Neural cell (in vitro differentiated cells): ENCODE data around the gene SSC5D. TPM values are rescaled to one million over a fixed set of nuclear protein-coding genes. Genes with fewer than 3 reads are reported as not detected.

Source experiments
- H2AFZ ChIP-seq: fragments of 200-600, 300-800 bp; sonication (generic), shearing (Covaris generic); 2 replicates; pipeline ENCODE4 v1.6.0; 2014; ENCODE audit warnings: low read depth, mild to moderate bottlenecking, antibody characterized with exemption, low read length, moderate library complexity
- H3F3A ChIP-seq: fragments of 200-600 bp; shearing (Covaris generic); 2 replicates; pipeline ENCODE4 v1.6.1; 2016; ENCODE audit warnings: mild to moderate bottlenecking, moderate library complexity, mixed read lengths, antibody characterized with exemption, low read length; ENCODE audit not compliant: insufficient read depth, poor library complexity, severe bottlenecking
- H3K27ac ChIP-seq: fragments of 200-600, 300-800 bp; sonication (generic), shearing (Covaris generic); 2 replicates; pipeline ENCODE4 v1.5.1; 2014; ENCODE audit warnings: mild to moderate bottlenecking, low read length, moderate library complexity
- H3K27me3 ChIP-seq: fragments of 300-800, 200-600 bp; sonication (generic), shearing (Covaris generic); 2 replicates; pipeline ENCODE4 v1.6.0; 2014; ENCODE audit warnings: mild to moderate bottlenecking, low read depth, low read length, moderate library complexity; ENCODE audit not compliant: insufficient read depth
- H3K36me3 ChIP-seq: fragments of 300-800, 200-600 bp; sonication (generic), shearing (Covaris generic); 2 replicates; pipeline ENCODE4 v1.5.1; 2014; ENCODE audit warnings: mild to moderate bottlenecking, antibody characterized with exemption, low read length, moderate library complexity; ENCODE audit not compliant: insufficient read depth
- H3K4me2 ChIP-seq: fragments of 300-800, 200-600 bp; sonication (generic), shearing (Covaris generic); 2 replicates; pipeline ENCODE4 v1.6.0; 2014; ENCODE audit warnings: mild to moderate bottlenecking, low read length
- H3K4me3 ChIP-seq: fragments of 300-800, 200-600 bp; sonication (generic), shearing (Covaris generic); 2 replicates; pipeline ENCODE4 v1.5.1; 2014; ENCODE audit warnings: mild to moderate bottlenecking, low read length, moderate library complexity
- H3K79me2 ChIP-seq: fragments of 200-600 bp; shearing (Covaris generic); replicated peaks from 2 replicates; pipeline ENCODE4 v1.6.0; 2014; ENCODE audit warnings: mild to moderate bottlenecking, low read length, moderate library complexity; ENCODE audit not compliant: insufficient read depth
- H3K9ac ChIP-seq: fragments of 300-800, 200-600 bp; sonication (generic), shearing (Covaris generic); 2 replicates; pipeline ENCODE4 v1.6.1; 2016; ENCODE audit warnings: mild to moderate bottlenecking, low read length, mixed read lengths
- H3K9me2 ChIP-seq: fragments of 200-600 bp; shearing (Covaris generic); 2 replicates; pipeline ENCODE4 v1.6.1; 2016; ENCODE audit warnings: mild to moderate bottlenecking, low read length, mixed read lengths; ENCODE audit not compliant: insufficient read depth
- H3K9me3 ChIP-seq: fragments of 200-600, 300-800 bp; sonication (generic), shearing (Covaris generic); 2 replicates; pipeline ENCODE4 v1.6.1; 2016; ENCODE audit warnings: mild to moderate bottlenecking, mixed run types, low read length, moderate library complexity, mixed read lengths
- H4K20me1 ChIP-seq: fragments of 200-600 bp; shearing (Covaris generic); 2 replicates; pipeline ENCODE4 v1.6.1; 2016; ENCODE audit warnings: mild to moderate bottlenecking, mixed run types; ENCODE audit not compliant: insufficient read depth
- EP300 ChIP-seq: fragments of 450-650 bp; conservative IDR thresholded peaks from 2 replicates; pipeline ENCODE4 v1.6.1; 2014; ENCODE audit warnings: antibody characterized with exemption, mild to moderate bottlenecking, moderate library complexity; ENCODE audit not compliant: poor library complexity, severe bottlenecking
- EZH2 ChIP-seq: fragments of 200-600, 300-800 bp; shearing (Covaris generic), sonication (generic); IDR thresholded peaks from 2 replicates; pipeline ENCODE4 v1.6.1; 2014; ENCODE audit warnings: antibody characterized with exemption, low read length, borderline replicate concordance, mild to moderate bottlenecking; ENCODE audit not compliant: insufficient read depth, poor library complexity, severe bottlenecking
- MXI1 ChIP-seq: fragments of 450-650 bp; conservative IDR thresholded peaks from 2 replicates; pipeline ENCODE4 v1.6.1; 2014; ENCODE audit warnings: antibody characterized with exemption, mild to moderate bottlenecking; ENCODE audit not compliant: poor library complexity, severe bottlenecking
- POLR2AphosphoS5 ChIP-seq: IDR thresholded peaks from 2 replicates; pipeline ENCODE4 v1.6.1; 2012
- RAD21 ChIP-seq: fragments of 450-650 bp; conservative IDR thresholded peaks from 2 replicates; pipeline ENCODE4 v1.6.1; 2014; ENCODE audit warnings: antibody characterized with exemption, mild to moderate bottlenecking, moderate library complexity
- SMC3 ChIP-seq: fragments of 450-650 bp; conservative IDR thresholded peaks from 2 replicates; pipeline ENCODE4 v1.6.1; 2014; ENCODE audit warnings: antibody characterized with exemption, mild to moderate bottlenecking, moderate library complexity; ENCODE audit not compliant: poor library complexity
- TAF1 ChIP-seq: IDR thresholded peaks from 2 replicates; pipeline ENCODE4 v1.6.1; 2012; ENCODE audit warnings: low read depth
- polyA plus RNA-seq: library from polyadenylated mRNA; depleted of rRNA; stranded (reverse); fragments of >200 nt; gene quantifications from 2 replicates; pipeline ENCODE4 v1.2.3, GENCODE V29; 2014
- TF ChIP-seq, protein P1 (sequence below): fragments of 450-650 bp; IDR thresholded peaks from 2 replicates; pipeline ENCODE4 v1.5.1; 2014; ENCODE audit warnings: antibody characterized with exemption, mild to moderate bottlenecking, moderate library complexity; ENCODE audit not compliant: poor library complexity, severe bottlenecking
- TF ChIP-seq, protein P2 (sequence below): IDR thresholded peaks from 2 replicates; pipeline ENCODE4 v1.6.1; 2012; ENCODE audit warnings: borderline replicate concordance

Gene SSC5D
- polyA plus RNA-seq, 1 donor from 2014 or later, result 0.45 TPM

DNA sequence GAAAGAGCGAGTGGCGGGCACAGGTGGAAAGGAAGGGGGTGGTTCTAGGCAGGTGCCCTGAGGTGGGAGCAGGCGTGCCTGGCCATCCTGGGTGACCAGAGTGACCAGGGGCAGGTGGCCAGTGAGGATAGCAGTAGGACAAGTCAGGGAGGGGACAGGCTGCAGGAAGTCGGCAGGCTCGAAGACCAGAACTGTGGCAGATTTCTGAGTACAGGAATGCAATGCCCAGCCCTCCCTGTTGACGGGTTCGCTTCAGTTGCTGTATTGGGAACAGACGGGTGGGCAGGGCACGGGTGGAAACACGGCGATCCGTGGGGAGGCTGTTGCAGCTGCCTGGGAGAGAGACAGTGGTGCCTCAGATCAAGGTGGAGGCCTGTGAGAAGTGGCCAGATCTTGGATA lies 9.9 kb upstream of the SSC5D start:
- Histone ChIP-seq H3K27me3 (no peaks in the 10 kb centered on the region), H3K79me2 (peaks cover 8% of the 10 kb centered on the region), H3K4me3 (peak overlapping the region; percentile 66), H3K9me2 (no peaks in the 10 kb centered on the region), H3K27ac (no peak overlapping the region), H3F3A (no peaks in the 10 kb centered on the region), H3K9ac (no peak overlapping the region), H3K36me3 (no peaks in the 10 kb centered on the region), H4K20me1 (no peaks in the 10 kb centered on the region), H2AFZ (no peak overlapping the region), H3K4me2 (no peak overlapping the region), H3K9me3 (no peaks in the 10 kb centered on the region)
- no peak for TF ChIP-seq RAD21
- TF ChIP-seq MXI1, result no peak
- TF ChIP-seq, protein P1, sequence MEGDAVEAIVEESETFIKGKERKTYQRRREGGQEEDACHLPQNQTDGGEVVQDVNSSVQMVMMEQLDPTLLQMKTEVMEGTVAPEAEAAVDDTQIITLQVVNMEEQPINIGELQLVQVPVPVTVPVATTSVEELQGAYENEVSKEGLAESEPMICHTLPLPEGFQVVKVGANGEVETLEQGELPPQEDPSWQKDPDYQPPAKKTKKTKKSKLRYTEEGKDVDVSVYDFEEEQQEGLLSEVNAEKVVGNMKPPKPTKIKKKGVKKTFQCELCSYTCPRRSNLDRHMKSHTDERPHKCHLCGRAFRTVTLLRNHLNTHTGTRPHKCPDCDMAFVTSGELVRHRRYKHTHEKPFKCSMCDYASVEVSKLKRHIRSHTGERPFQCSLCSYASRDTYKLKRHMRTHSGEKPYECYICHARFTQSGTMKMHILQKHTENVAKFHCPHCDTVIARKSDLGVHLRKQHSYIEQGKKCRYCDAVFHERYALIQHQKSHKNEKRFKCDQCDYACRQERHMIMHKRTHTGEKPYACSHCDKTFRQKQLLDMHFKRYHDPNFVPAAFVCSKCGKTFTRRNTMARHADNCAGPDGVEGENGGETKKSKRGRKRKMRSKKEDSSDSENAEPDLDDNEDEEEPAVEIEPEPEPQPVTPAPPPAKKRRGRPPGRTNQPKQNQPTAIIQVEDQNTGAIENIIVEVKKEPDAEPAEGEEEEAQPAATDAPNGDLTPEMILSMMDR, result no peak
- TF ChIP-seq, protein P2, sequence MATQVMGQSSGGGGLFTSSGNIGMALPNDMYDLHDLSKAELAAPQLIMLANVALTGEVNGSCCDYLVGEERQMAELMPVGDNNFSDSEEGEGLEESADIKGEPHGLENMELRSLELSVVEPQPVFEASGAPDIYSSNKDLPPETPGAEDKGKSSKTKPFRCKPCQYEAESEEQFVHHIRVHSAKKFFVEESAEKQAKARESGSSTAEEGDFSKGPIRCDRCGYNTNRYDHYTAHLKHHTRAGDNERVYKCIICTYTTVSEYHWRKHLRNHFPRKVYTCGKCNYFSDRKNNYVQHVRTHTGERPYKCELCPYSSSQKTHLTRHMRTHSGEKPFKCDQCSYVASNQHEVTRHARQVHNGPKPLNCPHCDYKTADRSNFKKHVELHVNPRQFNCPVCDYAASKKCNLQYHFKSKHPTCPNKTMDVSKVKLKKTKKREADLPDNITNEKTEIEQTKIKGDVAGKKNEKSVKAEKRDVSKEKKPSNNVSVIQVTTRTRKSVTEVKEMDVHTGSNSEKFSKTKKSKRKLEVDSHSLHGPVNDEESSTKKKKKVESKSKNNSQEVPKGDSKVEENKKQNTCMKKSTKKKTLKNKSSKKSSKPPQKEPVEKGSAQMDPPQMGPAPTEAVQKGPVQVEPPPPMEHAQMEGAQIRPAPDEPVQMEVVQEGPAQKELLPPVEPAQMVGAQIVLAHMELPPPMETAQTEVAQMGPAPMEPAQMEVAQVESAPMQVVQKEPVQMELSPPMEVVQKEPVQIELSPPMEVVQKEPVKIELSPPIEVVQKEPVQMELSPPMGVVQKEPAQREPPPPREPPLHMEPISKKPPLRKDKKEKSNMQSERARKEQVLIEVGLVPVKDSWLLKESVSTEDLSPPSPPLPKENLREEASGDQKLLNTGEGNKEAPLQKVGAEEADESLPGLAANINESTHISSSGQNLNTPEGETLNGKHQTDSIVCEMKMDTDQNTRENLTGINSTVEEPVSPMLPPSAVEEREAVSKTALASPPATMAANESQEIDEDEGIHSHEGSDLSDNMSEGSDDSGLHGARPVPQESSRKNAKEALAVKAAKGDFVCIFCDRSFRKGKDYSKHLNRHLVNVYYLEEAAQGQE, result no peak
- no peak for TF ChIP-seq EZH2
- TF ChIP-seq POLR2AphosphoS5, result no peak
- TF ChIP-seq SMC3, result no peak
- no peak for TF ChIP-seq EP300
- TF ChIP-seq TAF1, result no peak

DNA sequence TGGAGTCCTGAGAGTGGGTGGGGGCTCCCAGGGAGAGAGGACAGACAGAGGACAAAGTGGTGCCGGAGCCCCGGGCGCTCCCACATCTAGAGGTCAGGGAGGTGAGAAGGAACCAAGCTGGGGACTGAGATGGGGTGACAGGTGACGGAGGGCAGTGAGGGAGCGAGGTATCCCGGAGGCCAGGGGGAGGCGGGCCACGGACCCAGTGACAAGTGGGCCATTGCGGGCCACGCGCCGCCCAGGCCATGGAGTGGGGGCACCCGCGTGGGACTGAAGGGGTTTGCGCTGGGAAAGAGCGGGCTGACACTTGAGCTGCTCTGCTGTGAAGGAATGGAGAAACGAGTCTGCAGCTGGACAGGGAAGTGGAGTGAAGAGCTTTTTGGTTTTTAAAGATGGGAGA lies 9.2 kb upstream of the SSC5D start:
- no peak for TF ChIP-seq TAF1
- no peak for TF ChIP-seq EZH2
- no peak for TF ChIP-seq EP300
- TF ChIP-seq POLR2AphosphoS5, result no peak
- TF ChIP-seq, protein P1, result no peak
- TF ChIP-seq SMC3, result no peak
- TF ChIP-seq, protein P2, result no peak
- no peak for TF ChIP-seq MXI1
- no peak overlapping the region for H3K27ac ChIP-seq
- no peaks in the 10 kb centered on the region for H3K27me3 ChIP-seq

More for the DNA sequence above, 9.2 kb upstream of the SSC5D start:
- Histone ChIP-seq H3K4me2 (no peak overlapping the region), H3K79me2 (peaks cover 8% of the 10 kb centered on the region), H4K20me1 (no peaks in the 10 kb centered on the region), H3K4me3 (no peak overlapping the region), H3F3A (no peaks in the 10 kb centered on the region), H3K9ac (no peak overlapping the region), H3K36me3 (no peaks in the 10 kb centered on the region), H3K9me3 (no peaks in the 10 kb centered on the region), H3K9me2 (no peaks in the 10 kb centered on the region), H2AFZ (no peak overlapping the region)
